NCI-H69 (cell line): ENCODE data around the gene SLC25A23.
"Not testable (repeated sequence)": the region's sequence is repeated elsewhere in the genome, so short reads cannot be mapped to it uniquely, and the experiment has no call there.

Experiments used
- DNase-seq: peaks from one replicate; lab custom pipeline; 2025; lab: John Stamatoyannopoulos, UW

Gene SLC25A23

GRCh38 chr19:6459262-6460098 is at the start of gene SLC25A23:
Gene SLC25A23, minus strand, starts transcription at chr19:6459792. Its CDS starts 164 bp downstream, at chr19:6459628.
- DNase-seq = peak; percentile 77

- DNase-seq = not testable (repeated sequence)
Observed at GRCh38 chr19:6508028-6508771, 48.6 kb upstream of the SLC25A23 start.

GRCh38 chr19:6503407-6504201 is 44.0 kb upstream of the SLC25A23 start:
- DNase-seq = no peak

- DNase-seq = no peak
Observed at GRCh38 chr19:6501740-6502648, 42.4 kb upstream of the SLC25A23 start, which contains the start of gene TUBB4A. Gene TUBB4A, minus strand, starts transcription at chr19:6502309. Its CDS starts 97 bp downstream, at chr19:6502212.

- DNase-seq = no peak
Observed at GRCh38 chr19:6500837-6501739, 41.5 kb upstream of the SLC25A23 start.

GRCh38 chr19:6499052-6499790 is 39.6 kb upstream of the SLC25A23 start:
- no peak for DNase-seq

GRCh38 chr19:6498294-6499036 is 38.9 kb upstream of the SLC25A23 start:
- DNase-seq = no peak

- no peak for DNase-seq
Observed at GRCh38 chr19:6495947-6496346, 36.4 kb upstream of the SLC25A23 start.

GRCh38 chr19:6494438-6495036 is 34.9 kb upstream of the SLC25A23 start:
- no peak for DNase-seq

- DNase-seq = no peak
Observed at GRCh38 chr19:6491802-6492592, 32.4 kb upstream of the SLC25A23 start.

- no peak for DNase-seq
Observed at GRCh38 chr19:6490134-6490533, 30.5 kb upstream of the SLC25A23 start.

- DNase-seq = no peak
Observed at GRCh38 chr19:6489278-6490061, 29.9 kb upstream of the SLC25A23 start.

- DNase-seq = no peak
Observed at GRCh38 chr19:6484831-6485230, 25.2 kb upstream of the SLC25A23 start.

GRCh38 chr19:6484230-6484629 is 24.6 kb upstream of the SLC25A23 start:
- no peak for DNase-seq

- no peak for DNase-seq
Observed at GRCh38 chr19:6483235-6483634, 23.6 kb upstream of the SLC25A23 start.

GRCh38 chr19:6482343-6482686 is 22.7 kb upstream of the SLC25A23 start:
- no peak for DNase-seq
